Suprapubic skin (tissue), 4 donors: ENCODE measurements around the gene LECT2. TPM values are rescaled to one million over a fixed set of nuclear protein-coding genes. Genes with fewer than 3 reads are reported as not detected.

Experiments
- DNase-seq, 2 donors: peaks; one replicate each; pipeline ENCODE4 v3.0.0-alpha.2; 2019; ENCODE audit warnings: low spot score in 2 of 2
- H3K27ac ChIP-seq: fragments of 200-600 bp; sonication (generic); one replicate; pipeline ENCODE4 v1.5.1; 2019
- H3K27me3 ChIP-seq: fragments of 200-600 bp; sonication (generic); one replicate; pipeline ENCODE4 v1.5.1; 2019
- H3K36me3 ChIP-seq: fragments of 200-600 bp; sonication (generic); one replicate; pipeline ENCODE4 v1.5.1; 2019
- H3K4me1 ChIP-seq: fragments of 200-600 bp; sonication (generic); one replicate; pipeline ENCODE4 v1.5.1; 2019
- H3K4me3 ChIP-seq: fragments of 200-600 bp; sonication (generic); one replicate; pipeline ENCODE4 v1.5.1; 2019; ENCODE audit warnings: mild to moderate bottlenecking
- H3K9me3 ChIP-seq: fragments of 200-600 bp; sonication (generic); one replicate; pipeline ENCODE4 v1.5.1; 2019
- CTCF ChIP-seq, 2 donors: fragments of 200-600 bp in 1 of 2; fragments of 450-650 bp in 1 of 2; sonication (generic) in 1 of 2; IDR thresholded peaks; one replicate each; pipeline ENCODE4 v1.5.1; 2016 to 2019; ENCODE audit warnings: antibody characterized with exemption in 2 of 2, mild to moderate bottlenecking in 1 of 2, moderate library complexity in 1 of 2
- EP300 ChIP-seq: sonication (generic); formaldehyde crosslinking; IDR thresholded peaks from one replicate; pipeline ENCODE4 v1.6.1; 2017; ENCODE audit warnings: antibody characterized with exemption
- POLR2A ChIP-seq, 2 donors: fragments of 450-650 bp; IDR thresholded peaks; one replicate each; pipeline ENCODE4 v1.6.1; 2017; ENCODE audit warnings: antibody characterized with exemption in 2 of 2, mild to moderate bottlenecking in 2 of 2, moderate library complexity in 2 of 2
- POLR2AphosphoS5 ChIP-seq, 3 donors: sonication (generic); formaldehyde crosslinking; IDR thresholded peaks; one replicate each; pipeline ENCODE4 v1.6.1; 2017; ENCODE audit warnings: antibody characterized with exemption in 3 of 3
- WGBS: methylation state at CpG from one replicate; pipeline ENCODE4 v1.1.5; 2018; 5-methylcytosine and 5-hydroxymethylcytosine counted together
- total RNA-seq, 4 donors: library from RNA; depleted of rRNA; stranded (reverse); fragments of >200 nt; gene quantifications; one replicate each; pipeline ENCODE4 v1.1.0, GENCODE V29; 2016

The LECT2 gene
- total RNA-seq, 4 donors from 2014 or later, result not detected

GRCh38 chr5:135966790-135967189, 12.0 kb upstream of the LECT2 start:
- Histone ChIP-seq H3K36me3 (no peaks in the 10 kb centered on the region), H3K4me1 (no peaks in the 10 kb centered on the region), H3K27ac (no peak overlapping the region), H3K27me3 (no peaks in the 10 kb centered on the region), H3K9me3 (no peaks in the 10 kb centered on the region), H3K4me3 (no peak overlapping the region)
- TF ChIP-seq POLR2A (IDR thresholded peaks at IDR 0.05), result no peak
- no peak for TF ChIP-seq CTCF (IDR thresholded peaks at IDR 0.05)
- no peak for TF ChIP-seq EP300
- TF ChIP-seq POLR2AphosphoS5 (IDR thresholded peaks at IDR 0.05), result no peak
- WGBS, result 77% methylated on average over 3 of the region's 3 CpGs
- no peak for DNase-seq

- TF ChIP-seq POLR2AphosphoS5 (IDR thresholded peaks at IDR 0.05) (no peak), POLR2A (IDR thresholded peaks at IDR 0.05) (no peak), CTCF (IDR thresholded peaks at IDR 0.05) (no peak), EP300 (no peak)
- Histone ChIP-seq H3K4me1 (no peaks in the 10 kb centered on the region), H3K4me3 (no peak overlapping the region), H3K9me3 (no peaks in the 10 kb centered on the region), H3K27ac (no peak overlapping the region), H3K27me3 (no peaks in the 10 kb centered on the region), H3K36me3 (no peaks in the 10 kb centered on the region)
- 83% methylated on average over 4 of the region's 4 CpGs for WGBS
- no peak for DNase-seq
Measured at GRCh38 chr5:135966165-135966564, 11.4 kb upstream of the LECT2 start.

GRCh38 chr5:135965504-135965903, 10.7 kb upstream of the LECT2 start:
- Histone ChIP-seq H3K4me1 (no peaks in the 10 kb centered on the region), H3K4me3 (no peak overlapping the region), H3K36me3 (no peaks in the 10 kb centered on the region), H3K27ac (no peak overlapping the region), H3K9me3 (no peaks in the 10 kb centered on the region), H3K27me3 (no peaks in the 10 kb centered on the region)
- no peak for DNase-seq
- TF ChIP-seq POLR2AphosphoS5 (IDR thresholded peaks at IDR 0.05) (no peak), CTCF (IDR thresholded peaks at IDR 0.05) (no peak), EP300 (no peak), POLR2A (IDR thresholded peaks at IDR 0.05) (no peak)
- 93% methylated on average over 3 of the region's 3 CpGs for WGBS

GRCh38 chr5:135964670-135965320, 10.0 kb upstream of the LECT2 start:
- H3K27ac ChIP-seq, result no peak overlapping the region
- no peak for TF ChIP-seq EP300
- no peak for TF ChIP-seq POLR2A (IDR thresholded peaks at IDR 0.05)
- no peak for TF ChIP-seq CTCF (IDR thresholded peaks at IDR 0.05)
- TF ChIP-seq POLR2AphosphoS5 (IDR thresholded peaks at IDR 0.05), result no peak
- no peak for DNase-seq
- H3K9me3 ChIP-seq, result no peaks in the 10 kb centered on the region
- no peaks in the 10 kb centered on the region for H3K4me1 ChIP-seq
- 47% methylated on average over 1 of the region's 1 CpG for WGBS
- no peaks in the 10 kb centered on the region for H3K36me3 ChIP-seq
- no peaks in the 10 kb centered on the region for H3K27me3 ChIP-seq
- H3K4me3 ChIP-seq, result no peak overlapping the region

- no peak for TF ChIP-seq POLR2AphosphoS5 (IDR thresholded peaks at IDR 0.05)
- no peak for TF ChIP-seq EP300
- TF ChIP-seq POLR2A (IDR thresholded peaks at IDR 0.05), result no peak
- no peak for TF ChIP-seq CTCF (IDR thresholded peaks at IDR 0.05)
- Histone ChIP-seq H3K4me1 (no peaks in the 10 kb centered on the region), H3K4me3 (no peak overlapping the region), H3K27ac (no peak overlapping the region), H3K9me3 (no peaks in the 10 kb centered on the region), H3K27me3 (no peaks in the 10 kb centered on the region), H3K36me3 (no peaks in the 10 kb centered on the region)
- 90% methylated on average over 4 of the region's 4 CpGs for WGBS
- no peak for DNase-seq
Measured at GRCh38 chr5:135955525-135955924, 742 bp upstream of the LECT2 start.
